Measurements from ENCODE around the gene PEX10.

DNA sequence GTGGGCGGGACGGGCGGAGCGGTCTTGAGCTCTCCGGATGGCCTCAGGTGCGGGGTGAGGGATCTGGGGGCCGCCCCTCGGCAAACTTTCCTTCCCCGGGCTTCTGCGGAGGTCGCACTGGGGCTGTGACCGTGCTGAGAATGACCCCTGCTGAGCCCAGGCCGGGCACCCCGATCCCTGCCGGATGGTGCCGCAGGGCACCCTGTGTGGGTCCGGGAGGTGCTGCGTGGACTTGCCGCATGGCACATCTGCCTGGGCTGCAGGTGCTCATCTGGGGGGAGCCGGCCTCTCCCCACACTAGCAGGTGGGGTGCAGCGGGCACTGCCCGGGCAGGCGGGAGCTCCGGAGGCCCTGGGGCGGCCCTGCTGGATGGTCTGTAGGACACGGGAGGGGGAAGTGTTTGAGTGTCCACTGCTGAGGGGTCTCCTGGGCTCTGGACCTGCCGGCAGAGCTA lies 31.8 kb upstream of the PEX10 start:
- TF ChIP-seq, protein P1, sequence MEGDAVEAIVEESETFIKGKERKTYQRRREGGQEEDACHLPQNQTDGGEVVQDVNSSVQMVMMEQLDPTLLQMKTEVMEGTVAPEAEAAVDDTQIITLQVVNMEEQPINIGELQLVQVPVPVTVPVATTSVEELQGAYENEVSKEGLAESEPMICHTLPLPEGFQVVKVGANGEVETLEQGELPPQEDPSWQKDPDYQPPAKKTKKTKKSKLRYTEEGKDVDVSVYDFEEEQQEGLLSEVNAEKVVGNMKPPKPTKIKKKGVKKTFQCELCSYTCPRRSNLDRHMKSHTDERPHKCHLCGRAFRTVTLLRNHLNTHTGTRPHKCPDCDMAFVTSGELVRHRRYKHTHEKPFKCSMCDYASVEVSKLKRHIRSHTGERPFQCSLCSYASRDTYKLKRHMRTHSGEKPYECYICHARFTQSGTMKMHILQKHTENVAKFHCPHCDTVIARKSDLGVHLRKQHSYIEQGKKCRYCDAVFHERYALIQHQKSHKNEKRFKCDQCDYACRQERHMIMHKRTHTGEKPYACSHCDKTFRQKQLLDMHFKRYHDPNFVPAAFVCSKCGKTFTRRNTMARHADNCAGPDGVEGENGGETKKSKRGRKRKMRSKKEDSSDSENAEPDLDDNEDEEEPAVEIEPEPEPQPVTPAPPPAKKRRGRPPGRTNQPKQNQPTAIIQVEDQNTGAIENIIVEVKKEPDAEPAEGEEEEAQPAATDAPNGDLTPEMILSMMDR (IDR thresholded peaks at IDR 0.05) = no peak
- TF ChIP-seq POLR2A (IDR thresholded peaks at IDR 0.05) = no peak
